ENCODE results near the gene KRTAP12-1. TPM values are rescaled to one million over a fixed set of nuclear protein-coding genes. Genes with fewer than 3 reads are reported as not detected.
"Not testable (repeated sequence)": the region's sequence is repeated elsewhere in the genome, so short reads cannot be mapped to it uniquely, and the experiment has no call there.

The KRTAP12-1 gene
- total and polyA plus RNA-seq, 2 of the 8 experiments (the other 6 are each of a cell fraction or from before 2014, with no cell fraction given): 0.50 to 0.73 TPM

DNA sequence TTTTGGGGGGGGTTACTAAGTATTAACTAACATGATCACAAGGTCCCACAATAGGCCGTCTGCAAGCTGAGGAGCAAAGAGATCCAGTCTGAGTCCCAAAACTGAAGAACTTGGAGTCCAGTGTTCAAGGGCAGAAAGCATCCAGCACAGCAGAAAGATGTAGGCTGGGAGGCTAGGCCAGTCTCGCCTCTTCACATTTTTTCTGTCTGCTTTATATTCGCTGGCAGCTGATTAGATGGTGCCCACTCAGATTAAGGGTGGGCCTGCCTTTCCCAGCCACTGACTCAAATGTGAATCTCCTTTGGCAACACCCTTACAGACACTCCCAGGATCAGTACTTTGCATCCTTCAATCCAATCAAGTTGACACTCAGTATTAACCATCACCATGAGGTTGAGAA, 7.8 kb upstream of the KRTAP12-1 start:
- POLR2A ChIA-PET (ENCODE audit: partially characterized antibody); H2AK5ac ChIP-seq (ENCODE audit: low read depth, low read length): not testable (repeated sequence)
- CTCF ChIA-PET (ENCODE audit: partially characterized antibody): interaction anchor here (0.7 kb wide), 1 partner anchor 19 kb away, joined by 3 read pairs; no protein-coding TSS in a partner anchor

More for the DNA sequence above, 7.8 kb upstream of the KRTAP12-1 start:
- not testable (repeated sequence) for FAIRE-seq; DNase-seq (ENCODE audit: low read depth in 1 of 2, low spot score in 2 of 2); H4K20me1 ChIP-seq (replicated peaks in 1 of 2; ENCODE audit: control insufficient read depth in 1 of 2, insufficient read depth in 2 of 2, low read length in 2 of 2); H2BK20ac ChIP-seq (ENCODE audit: low read length); H3K36me3 ChIP-seq (ENCODE audit: control insufficient read depth in 2 of 4, insufficient read depth in 4 of 4, low read length in 3 of 4); H4K91ac ChIP-seq (replicated peaks; ENCODE audit: insufficient read length, low read length); H2BK12ac ChIP-seq (ENCODE audit: low read depth, low read length); H3K4ac ChIP-seq (replicated peaks; ENCODE audit: insufficient read length, low read depth, low read length); H2BK120ac ChIP-seq (replicated peaks; ENCODE audit: low read depth, low read length); H3K23ac ChIP-seq (ENCODE audit: insufficient read length); H3K18ac ChIP-seq (ENCODE audit: extremely low read depth, low read length); H3K27me3 ChIP-seq (replicated peaks in 1 of 4; ENCODE audit: control insufficient read depth in 3 of 4, extremely low read depth in 1 of 4, insufficient read depth in 3 of 4, low read length in 3 of 4); H3K23me2 ChIP-seq (ENCODE audit: low read depth, low read length); H2BK15ac ChIP-seq (ENCODE audit: low read length); H3K27ac ChIP-seq (ENCODE audit: low read depth, low read length); H3K79me1 ChIP-seq (ENCODE audit: low read depth, low read length); H3K4me2 ChIP-seq (ENCODE audit: insufficient read depth in 1 of 2, low read depth in 2 of 2, low read length in 2 of 2); H3K14ac ChIP-seq (ENCODE audit: insufficient read length); H2AFZ ChIP-seq (ENCODE audit: low read length); H2BK5ac ChIP-seq (ENCODE audit: low read depth, low read length); H3K9ac ChIP-seq (replicated peaks in 1 of 4; ENCODE audit: extremely low read depth in 1 of 4, low read depth in 3 of 4, low read length in 3 of 4); H4K5ac ChIP-seq (ENCODE audit: insufficient read length, low read depth, low read length); H3K79me2 ChIP-seq (ENCODE audit: control insufficient read depth in 1 of 2, insufficient read depth in 2 of 2, low read length in 2 of 2); H3K4me3 ChIP-seq (ENCODE audit: extremely low read depth in 1 of 4, insufficient read depth in 2 of 4, low read depth in 3 of 4, low read length in 4 of 4); H4K8ac ChIP-seq (ENCODE audit: extremely low read depth, insufficient read depth, low read length); H3K9me3 ChIP-seq (ENCODE audit: insufficient read depth in 2 of 2, low read depth in 1 of 2, low read length in 1 of 2); H3K56ac ChIP-seq (replicated peaks; ENCODE audit: insufficient read length, low read depth, low read length)
- WGBS, 2 experiments (ENCODE audit: extremely low coverage in 1 of 2, insufficient coverage in 1 of 2, insufficient read length in 1 of 2, insufficient replicate concordance in 2 of 2, low coverage in 1 of 2, low lambda C conversion rate in 2 of 2, missing lambda C conversion rate in 1 of 2): 88% methylated on average over 3 of the region's 3 CpGs; no CpG with 5 or more reads in 1 of the 2 experiments
- peaks cover 5 to 11% (median 9%) of the 10 kb centered on the region in 4 experiments for H3K4me1 ChIP-seq (replicated peaks in 1 of 4; ENCODE audit: control insufficient read depth in 3 of 4, insufficient read depth in 4 of 4, low read length in 3 of 4)

Measured in H1 (cell line).